Activated T-helper 1 cell treated with anti-CD3 and anti-CD28 coated beads, Interleukin-12 subunit alpha, Interleukin-12 subunit beta, Interleukin-2, Interleukin-4 antibody, amounts not matched to agents 30 ng/mL and 10 ng/mL and 1 ng/mL, durations not matched to agents 14 hours and 24 hours and 36 hours (primary cell): ENCODE measurements around the gene SYT1. TPM values are rescaled to one million over a fixed set of nuclear protein-coding genes. Genes with fewer than 3 reads are reported as not detected.

Experiments used
- DNase-seq: peaks from one replicate; pipeline ENCODE4 v3.0.0; 2021; ENCODE audit warnings: low spot score
- H3K27ac Mint-ChIP-seq: one replicate; pipeline ENCODE4 v1.8.0; 2021; ENCODE audit warnings: mild to moderate bottlenecking, mixed read lengths
- H3K27me3 Mint-ChIP-seq: one replicate; pipeline ENCODE4 v1.8.0; 2022; ENCODE audit warnings: mild to moderate bottlenecking, moderate library complexity, mixed read lengths; ENCODE audit not compliant: insufficient read depth
- H3K36me3 Mint-ChIP-seq: one replicate; pipeline ENCODE4 v1.8.0; 2021; ENCODE audit warnings: low read depth, mixed read lengths
- H3K4me1 Mint-ChIP-seq: one replicate; pipeline ENCODE4 v1.8.0; 2021; ENCODE audit warnings: low read depth, mixed read lengths
- H3K4me3 Mint-ChIP-seq: one replicate; pipeline ENCODE4 v1.8.0; 2021; ENCODE audit warnings: mild to moderate bottlenecking, moderate library complexity, mixed read lengths
- H3K9me3 Mint-ChIP-seq: one replicate; pipeline ENCODE4 v1.8.0; 2021; ENCODE audit warnings: mixed read lengths
- intact Hi-C: fragments of 100-400 bp; cut with micrococcal nuclease; formaldehyde crosslinking; loops from one replicate; pipeline ENCODE4 v1.15.1; 2024
- total RNA-seq: library from RNA; stranded (reverse); gene quantifications from 2 replicates; pipeline ENCODE4 v1.2.3, GENCODE V29; 2022

SYT1 gene
- total RNA-seq, 1 donor from 2014 or later = not detected

- intact Hi-C loops = no loop called here
- Mint-ChIP-seq H3K27ac (no peak overlapping the region), H3K27me3 (no peaks in the 10 kb centered on the region), H3K4me3 (no peak overlapping the region), H3K36me3 (no peaks in the 10 kb centered on the region), H3K4me1 (no peaks in the 10 kb centered on the region), H3K9me3 (no peaks in the 10 kb centered on the region)
- DNase-seq = no peak
Measured at GRCh38 chr12:78871566-78871965, 7.0 kb downstream of the SYT1 start.

GRCh38 chr12:78878459-78878858 is 13.9 kb downstream of the SYT1 start:
- Mint-ChIP-seq H3K4me1 (no peaks in the 10 kb centered on the region), H3K9me3 (no peaks in the 10 kb centered on the region), H3K36me3 (no peaks in the 10 kb centered on the region), H3K4me3 (no peak overlapping the region), H3K27ac (no peak overlapping the region), H3K27me3 (no peaks in the 10 kb centered on the region)
- intact Hi-C loops = no loop called here
- no peak for DNase-seq

- Mint-ChIP-seq H3K4me1 (no peaks in the 10 kb centered on the region), H3K36me3 (no peaks in the 10 kb centered on the region), H3K27ac (no peak overlapping the region), H3K27me3 (no peaks in the 10 kb centered on the region), H3K4me3 (no peak overlapping the region), H3K9me3 (no peaks in the 10 kb centered on the region)
- no peak for DNase-seq
- intact Hi-C loops = no loop called here
Measured at GRCh38 chr12:78878866-78879265, 14.3 kb downstream of the SYT1 start.

GRCh38 chr12:78880078-78880477 is 15.5 kb downstream of the SYT1 start:
- Mint-ChIP-seq H3K4me1 (no peaks in the 10 kb centered on the region), H3K36me3 (no peaks in the 10 kb centered on the region), H3K9me3 (no peaks in the 10 kb centered on the region), H3K27me3 (no peaks in the 10 kb centered on the region), H3K4me3 (no peak overlapping the region), H3K27ac (no peak overlapping the region)
- intact Hi-C loops = no loop called here
- no peak for DNase-seq

GRCh38 chr12:78881685-78882084 is 17.1 kb downstream of the SYT1 start:
- Mint-ChIP-seq H3K4me3 (no peak overlapping the region), H3K9me3 (no peaks in the 10 kb centered on the region), H3K27ac (no peak overlapping the region), H3K27me3 (no peaks in the 10 kb centered on the region), H3K36me3 (no peaks in the 10 kb centered on the region), H3K4me1 (no peaks in the 10 kb centered on the region)
- no peak for DNase-seq
- intact Hi-C loops = no loop called here

GRCh38 chr12:78885466-78885865 is 20.9 kb downstream of the SYT1 start:
- no peak for DNase-seq
- Mint-ChIP-seq H3K9me3 (no peaks in the 10 kb centered on the region), H3K27ac (no peak overlapping the region), H3K36me3 (no peaks in the 10 kb centered on the region), H3K27me3 (no peaks in the 10 kb centered on the region), H3K4me3 (no peak overlapping the region), H3K4me1 (no peaks in the 10 kb centered on the region)
- intact Hi-C loops = no loop called here

GRCh38 chr12:78886719-78887407 is 22.3 kb downstream of the SYT1 start:
- Mint-ChIP-seq H3K9me3 (no peaks in the 10 kb centered on the region), H3K27ac (no peak overlapping the region), H3K36me3 (no peaks in the 10 kb centered on the region), H3K4me3 (no peak overlapping the region), H3K27me3 (no peaks in the 10 kb centered on the region), H3K4me1 (no peaks in the 10 kb centered on the region)
- DNase-seq = no peak
- intact Hi-C loops = no loop called here

- Mint-ChIP-seq H3K36me3 (no peaks in the 10 kb centered on the region), H3K27ac (no peak overlapping the region), H3K27me3 (no peaks in the 10 kb centered on the region), H3K4me3 (no peak overlapping the region), H3K9me3 (no peaks in the 10 kb centered on the region), H3K4me1 (no peaks in the 10 kb centered on the region)
- intact Hi-C loops = no loop called here
- no peak for DNase-seq
Measured at GRCh38 chr12:78887444-78887843, 22.9 kb downstream of the SYT1 start.

GRCh38 chr12:78888568-78888967 is 24.0 kb downstream of the SYT1 start:
- Mint-ChIP-seq H3K27ac (no peak overlapping the region), H3K4me3 (no peak overlapping the region), H3K27me3 (no peaks in the 10 kb centered on the region), H3K4me1 (no peaks in the 10 kb centered on the region), H3K9me3 (no peaks in the 10 kb centered on the region), H3K36me3 (no peaks in the 10 kb centered on the region)
- intact Hi-C loops = no loop called here
- DNase-seq = no peak

- no peaks in the 10 kb centered on the region for H3K4me1 Mint-ChIP-seq
- intact Hi-C loops = no loop called here
- no peaks in the 10 kb centered on the region for H3K36me3 Mint-ChIP-seq
- DNase-seq = no peak
- H3K4me3 Mint-ChIP-seq = no peak overlapping the region
- peaks cover 3% of the 10 kb centered on the region for H3K9me3 Mint-ChIP-seq
- no peak overlapping the region for H3K27ac Mint-ChIP-seq
- no peaks in the 10 kb centered on the region for H3K27me3 Mint-ChIP-seq
Measured at GRCh38 chr12:78891646-78892353, 27.2 kb downstream of the SYT1 start.

- no peak overlapping the region for H3K4me3 Mint-ChIP-seq
- peaks cover 3% of the 10 kb centered on the region for H3K9me3 Mint-ChIP-seq
- no peak overlapping the region for H3K27ac Mint-ChIP-seq
- H3K4me1 Mint-ChIP-seq = no peaks in the 10 kb centered on the region
- intact Hi-C loops = no loop called here
- no peak for DNase-seq
- H3K27me3 Mint-ChIP-seq = no peaks in the 10 kb centered on the region
- no peaks in the 10 kb centered on the region for H3K36me3 Mint-ChIP-seq
Measured at GRCh38 chr12:78898416-78898815, 33.8 kb downstream of the SYT1 start.

- no peaks in the 10 kb centered on the region for H3K4me1 Mint-ChIP-seq
- intact Hi-C loops = no loop called here
- no peaks in the 10 kb centered on the region for H3K9me3 Mint-ChIP-seq
- no peaks in the 10 kb centered on the region for H3K27me3 Mint-ChIP-seq
- no peaks in the 10 kb centered on the region for H3K36me3 Mint-ChIP-seq
- DNase-seq = no peak
- H3K27ac Mint-ChIP-seq = no peak overlapping the region
- H3K4me3 Mint-ChIP-seq = no peak overlapping the region
Measured at GRCh38 chr12:78914859-78915331, 50.3 kb downstream of the SYT1 start.

GRCh38 chr12:78916845-78917480 is 52.4 kb downstream of the SYT1 start:
- intact Hi-C loops = no loop called here
- no peaks in the 10 kb centered on the region for H3K27me3 Mint-ChIP-seq
- no peak for DNase-seq
- H3K36me3 Mint-ChIP-seq = no peaks in the 10 kb centered on the region
- no peak overlapping the region for H3K4me3 Mint-ChIP-seq
- H3K4me1 Mint-ChIP-seq = no peaks in the 10 kb centered on the region
- H3K9me3 Mint-ChIP-seq = no peaks in the 10 kb centered on the region
- H3K27ac Mint-ChIP-seq = no peak overlapping the region
